WTC11 (cell line): ENCODE measurements around the gene ASF1A. TPM values are rescaled to one million over a fixed set of nuclear protein-coding genes. Genes with fewer than 3 reads are reported as not detected.

Source experiments
- ATAC-seq: fragments of 200-7000 bp; cut with Tn5 transposase; 2 replicates; pipeline ENCODE4 v1.10.0; 2021; ENCODE audit warnings: mild to moderate bottlenecking, moderate library complexity
- CTCF ChIA-PET: fragments of 300-600 bp; sonication (Branson Sonifier 250); formaldehyde crosslinking; loops from one replicate; lab custom pipeline; 2021; ENCODE audit warnings: antibody characterized with exemption; lab: Charles Lee
- POLR2A ChIA-PET: fragments of 350-600 bp; sonication (Branson Sonifier 250); formaldehyde crosslinking; loops from one replicate; lab custom pipeline; 2021; ENCODE audit warnings: antibody characterized with exemption; lab: Charles Lee
- DNase-seq: peaks from one replicate; pipeline ENCODE4 v3.0.0; 2021; ENCODE audit warnings: low spot score
- H3K27ac Mint-ChIP-seq: 2 replicates; pipeline ENCODE4 v1.8.0; 2021; ENCODE audit warnings: mixed read lengths
- H3K27me3 Mint-ChIP-seq: 2 replicates; pipeline ENCODE4 v1.8.0; 2021; ENCODE audit warnings: low read depth, mild to moderate bottlenecking, moderate library complexity, mixed read lengths
- H3K36me3 Mint-ChIP-seq: 2 replicates; pipeline ENCODE4 v1.8.0; 2021; ENCODE audit warnings: mixed read lengths
- H3K4me1 Mint-ChIP-seq: 2 replicates; pipeline ENCODE4 v1.8.0; 2022; ENCODE audit warnings: mixed read lengths
- H3K4me3 Mint-ChIP-seq: 2 replicates; pipeline ENCODE4 v1.8.0; 2021; ENCODE audit warnings: mild to moderate bottlenecking, moderate library complexity, mixed read lengths
- H3K9me3 Mint-ChIP-seq: 2 replicates; pipeline ENCODE4 v1.8.0; 2021; ENCODE audit warnings: mixed read lengths
- AR ChIP-seq: fragments of 250-450 bp; sonication (Bioruptor Pico); IDR thresholded peaks from 2 replicates; pipeline ENCODE4 v1.9.0; 2021; ENCODE audit warnings: mild to moderate bottlenecking
- ATF1 ChIP-seq: sonication (generic); formaldehyde crosslinking; IDR thresholded peaks from 2 replicates; pipeline ENCODE4 v1.8.1; 2023; ENCODE audit warnings: mild to moderate bottlenecking, moderate library complexity, missing genetic modification reagents
- FOXJ3 ChIP-seq: sonication (generic); formaldehyde crosslinking; IDR thresholded peaks from 2 replicates; pipeline ENCODE4 v1.9.0; 2021; ENCODE audit warnings: missing genetic modification reagents, mild to moderate bottlenecking, borderline replicate concordance
- FOXK1 ChIP-seq: sonication (generic); formaldehyde crosslinking; IDR thresholded peaks from 2 replicates; pipeline ENCODE4 v1.8.0; 2022; ENCODE audit warnings: mild to moderate bottlenecking, moderate library complexity, missing genetic modification reagents
- GABPB1 ChIP-seq: sonication (generic); formaldehyde crosslinking; IDR thresholded peaks from 2 replicates; pipeline ENCODE4 v1.8.1; 2023; ENCODE audit warnings: mild to moderate bottlenecking, missing genetic modification reagents
- HMGXB4 ChIP-seq: sonication (generic); formaldehyde crosslinking; IDR thresholded peaks from 2 replicates; pipeline ENCODE4 v1.8.1; 2023; ENCODE audit warnings: mild to moderate bottlenecking, moderate library complexity, missing genetic modification reagents
- MAX ChIP-seq: sonication (generic); formaldehyde crosslinking; IDR thresholded peaks from 2 replicates; pipeline ENCODE4 v1.8.0; 2022; ENCODE audit warnings: mild to moderate bottlenecking, missing genetic modification reagents
- NFYB ChIP-seq: sonication (generic); formaldehyde crosslinking; conservative IDR thresholded peaks from 2 replicates; pipeline ENCODE4 v1.8.0; 2022; ENCODE audit warnings: low read depth, missing genetic modification reagents
- NR3C1 ChIP-seq: sonication (generic); formaldehyde crosslinking; conservative IDR thresholded peaks from 2 replicates; pipeline ENCODE4 v1.8.1; 2023; ENCODE audit warnings: low read depth, mild to moderate bottlenecking, missing genetic modification reagents
- PRDM15 ChIP-seq: sonication (generic); formaldehyde crosslinking; IDR thresholded peaks from 2 replicates; pipeline ENCODE4 v1.8.0; 2022; ENCODE audit warnings: missing genetic modification reagents
- PREB ChIP-seq: sonication (generic); formaldehyde crosslinking; IDR thresholded peaks from 2 replicates; pipeline ENCODE4 v1.8.1; 2022; ENCODE audit warnings: mild to moderate bottlenecking, missing genetic modification reagents, moderate library complexity, borderline replicate concordance
- PRRX2 ChIP-seq: fragments of 250-450 bp; sonication (Bioruptor Pico); IDR thresholded peaks from 2 replicates; pipeline ENCODE4 v1.8.0; 2021; ENCODE audit warnings: mild to moderate bottlenecking
- SMAD3 ChIP-seq: sonication (generic); formaldehyde crosslinking; IDR thresholded peaks from 2 replicates; pipeline ENCODE4 v1.8.0; 2022; ENCODE audit warnings: missing genetic modification reagents, mild to moderate bottlenecking, borderline replicate concordance
- SMAD4 ChIP-seq: sonication (generic); formaldehyde crosslinking; IDR thresholded peaks from 2 replicates; pipeline ENCODE4 v1.8.0; 2022; ENCODE audit warnings: mild to moderate bottlenecking, missing genetic modification reagents
- TP53 ChIP-seq: sonication (generic); formaldehyde crosslinking; IDR thresholded peaks from 2 replicates; pipeline ENCODE4 v1.8.1; 2023; ENCODE audit warnings: mild to moderate bottlenecking, missing genetic modification reagents
- ZMAT4 ChIP-seq: fragments of 250-450 bp; sonication (Bioruptor Pico); IDR thresholded peaks from 2 replicates; pipeline ENCODE4 v1.9.0; 2021; ENCODE audit warnings: mild to moderate bottlenecking
- ZNF396 ChIP-seq: fragments of 250-450 bp; sonication (Bioruptor Pico); IDR thresholded peaks from 2 replicates; pipeline ENCODE4 v1.8.0; 2021; ENCODE audit warnings: mild to moderate bottlenecking, moderate library complexity, borderline replicate concordance
- ZNF532 ChIP-seq: fragments of 250-450 bp; sonication (Bioruptor Pico); IDR thresholded peaks from 2 replicates; pipeline ENCODE4 v1.9.0; 2021; ENCODE audit warnings: mild to moderate bottlenecking, borderline replicate concordance
- ZNF671 ChIP-seq: fragments of 250-450 bp; sonication (Bioruptor Pico); IDR thresholded peaks from 2 replicates; pipeline ENCODE4 v1.8.0; 2021; ENCODE audit warnings: mild to moderate bottlenecking
- total RNA-seq: library from RNA; stranded (reverse); gene quantifications from 3 replicates; pipeline ENCODE4 v1.2.3, GENCODE V29; 2021

The ASF1A gene
- total RNA-seq, 1 experiment from 2014 or later = 36.7 TPM

GRCh38 chr6:118914598-118914997, 20.6 kb downstream of the ASF1A start (continued):
- TF ChIP-seq FOXK1 = no peak
- no peak for TF ChIP-seq TP53 (CRISPR knock-in tag)
- no peak for TF ChIP-seq SMAD3 (CRISPR knock-in tag)
- TF ChIP-seq FOXJ3 = no peak
- no peak for TF ChIP-seq ZMAT4 (CRISPR knock-in tag)
- no peak for TF ChIP-seq PREB (CRISPR knock-in tag)

GRCh38 chr6:118917546-118918328, 23.8 kb downstream of the ASF1A start:
- DNase-seq = no peak
- Mint-ChIP-seq H3K36me3 (peaks cover 44% of the 10 kb centered on the region), H3K9me3 (no peaks in the 10 kb centered on the region), H3K4me3 (no peak overlapping the region), H3K27ac (no peak overlapping the region), H3K27me3 (no peaks in the 10 kb centered on the region), H3K4me1 (no peaks in the 10 kb centered on the region)
- POLR2A ChIA-PET = no interaction called here
- CTCF ChIA-PET = no interaction called here
- no peak for ATAC-seq
- TF ChIP-seq NFYB (CRISPR knock-in tag) (no peak), AR (CRISPR knock-in tag) (no peak), FOXJ3 (no peak), MAX (CRISPR knock-in tag) (no peak), TP53 (CRISPR knock-in tag) (no peak), SMAD4 (no peak), ATF1 (CRISPR knock-in tag) (no peak), GABPB1 (CRISPR knock-in tag) (no peak), ZNF396 (CRISPR knock-in tag) (no peak), PRRX2 (CRISPR knock-in tag) (no peak), PRDM15 (CRISPR knock-in tag) (no peak)

GRCh38 chr6:118918329-118918725, 24.4 kb downstream of the ASF1A start:
- POLR2A ChIA-PET = no interaction called here
- TF ChIP-seq NR3C1 (CRISPR knock-in tag) (no peak), ZNF671 (CRISPR knock-in tag) (no peak), ZNF532 (CRISPR knock-in tag) (no peak), HMGXB4 (no peak)
- ATAC-seq (no peak), DNase-seq (no peak)
- Mint-ChIP-seq H3K36me3 (peaks cover 44% of the 10 kb centered on the region), H3K4me3 (no peak overlapping the region), H3K9me3 (no peaks in the 10 kb centered on the region), H3K4me1 (no peaks in the 10 kb centered on the region), H3K27ac (no peak overlapping the region), H3K27me3 (no peaks in the 10 kb centered on the region)
- CTCF ChIA-PET = no interaction called here
